Measurements from ENCODE around the gene PTPN2.
"Not testable (repeated sequence)": the region's sequence is repeated elsewhere in the genome, so short reads cannot be mapped to it uniquely, and the experiment has no call there.

Gene PTPN2

GRCh38 chr18:12772111-12772510, 111.9 kb downstream of the PTPN2 start:
- DNase-seq (ENCODE audit: low spot score), result no peak

GRCh38 chr18:12770469-12771219, 113.4 kb downstream of the PTPN2 start:
- no peak for DNase-seq (ENCODE audit: low spot score)

DNA sequence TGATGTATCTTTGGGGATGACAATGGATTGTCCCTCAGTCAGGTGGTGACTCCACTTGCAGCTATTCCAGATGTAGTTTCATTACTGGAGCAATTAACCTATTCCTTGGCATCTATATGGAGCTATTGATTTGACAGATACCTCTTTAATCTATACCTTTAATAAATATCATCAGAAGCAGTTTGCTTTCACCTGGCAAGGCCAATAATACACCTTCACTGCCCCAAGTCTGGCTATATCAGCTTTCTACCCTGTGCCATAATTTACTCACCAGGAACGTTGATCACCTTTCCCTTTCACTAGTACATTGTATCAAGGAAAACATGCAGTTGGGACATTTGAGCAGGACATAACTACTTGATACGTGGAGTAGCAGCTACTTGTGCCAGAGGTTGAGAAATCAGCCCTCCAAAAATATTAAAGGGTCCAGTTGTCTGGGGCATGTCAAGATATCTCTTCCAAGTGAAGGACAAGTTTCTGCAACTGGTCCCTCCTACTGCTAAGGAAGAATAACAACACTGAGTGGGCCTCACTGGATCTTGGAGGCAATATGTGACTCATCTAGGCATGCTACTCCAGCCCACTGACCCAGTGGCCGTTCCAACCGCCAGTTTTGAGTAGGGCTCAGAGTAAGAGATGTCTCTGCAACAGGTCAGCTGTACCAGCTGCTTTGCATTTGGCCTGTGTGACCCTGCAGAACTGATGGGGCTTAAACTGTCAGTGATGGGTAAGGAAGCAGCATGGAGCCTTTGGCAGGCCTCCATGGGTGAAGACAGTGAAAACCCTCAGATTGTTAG, 114.2 kb downstream of the PTPN2 start:
- DNase-seq (ENCODE audit: low spot score), result no peak

DNA sequence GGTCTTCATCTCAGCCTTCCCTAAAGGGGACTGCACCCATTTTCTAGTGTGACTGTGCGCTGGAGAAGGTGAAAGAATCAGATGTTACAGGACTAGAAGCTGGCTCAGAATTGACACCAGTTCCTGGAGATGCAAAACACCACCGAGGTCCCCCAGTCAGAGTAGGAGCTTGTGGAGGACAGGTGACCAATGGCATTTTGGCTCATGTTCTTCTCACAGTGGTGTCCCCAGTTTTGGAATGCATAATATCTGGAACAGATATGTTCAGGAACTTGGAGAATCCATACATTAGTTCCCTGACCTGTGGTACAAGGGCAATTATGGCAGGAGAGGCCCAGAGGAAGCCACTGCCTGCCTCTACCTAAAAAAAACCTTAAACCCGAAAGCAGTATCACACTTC, 114.9 kb downstream of the PTPN2 start:
- no peak for DNase-seq (ENCODE audit: low spot score)

- DNase-seq (ENCODE audit: low spot score), result peak; percentile 31
These were observed 115.4 kb downstream of the PTPN2 start for GRCh38 chr18:12768625-12769024.

DNA sequence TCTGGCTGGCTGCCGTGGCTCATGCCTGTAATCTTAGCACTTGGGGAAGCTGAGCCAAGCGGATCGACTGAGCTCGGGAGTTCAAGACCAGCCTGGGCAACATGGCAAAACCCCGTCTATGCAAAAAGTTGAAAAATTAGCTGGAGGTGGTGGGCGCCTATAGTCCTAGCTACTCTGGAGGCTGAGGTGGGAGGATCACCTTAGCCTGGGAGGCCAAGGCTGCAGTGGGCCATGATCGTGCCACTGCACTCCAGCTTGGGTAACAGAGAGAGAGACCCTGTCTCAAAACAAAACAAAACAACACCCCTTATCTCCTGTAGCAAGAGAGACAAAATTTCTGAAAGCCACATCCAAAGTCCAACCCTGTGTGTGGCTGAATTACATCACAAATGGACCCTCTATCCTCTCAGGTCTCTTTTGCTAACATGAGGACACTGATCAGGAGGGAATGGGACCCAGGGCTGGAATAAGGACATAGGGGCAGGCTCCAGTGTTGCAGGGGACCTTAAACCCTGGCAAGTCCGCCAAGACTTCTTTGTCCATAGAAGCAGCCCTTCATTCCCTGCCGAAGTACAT, 116.4 kb downstream of the PTPN2 start:
- DNase-seq (ENCODE audit: low spot score), result no peak

DNA sequence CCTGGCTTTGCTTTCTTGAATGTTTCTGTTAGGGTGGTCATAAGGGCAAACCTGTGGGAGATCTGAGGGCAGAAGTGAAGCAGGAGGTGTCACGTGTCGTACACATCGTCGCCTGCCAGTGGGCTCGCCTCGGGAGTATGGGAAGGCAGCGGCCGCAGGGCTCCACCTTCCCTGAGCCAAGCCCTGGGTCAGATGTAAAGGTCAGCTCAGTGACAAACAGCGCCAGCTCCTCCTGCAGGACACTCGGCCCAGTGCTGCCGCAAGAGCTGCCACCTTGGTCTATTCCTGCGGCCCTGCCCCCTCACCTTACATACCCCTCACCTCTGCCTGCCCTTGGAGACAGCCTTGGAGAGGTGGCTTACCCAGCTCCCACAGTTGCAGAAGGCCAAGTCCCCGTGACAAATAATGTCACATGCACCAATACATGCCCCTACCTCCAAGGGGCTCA, 117.0 kb downstream of the PTPN2 start:
- peak; percentile 25 for DNase-seq (ENCODE audit: low spot score)

GRCh38 chr18:12765586-12765985, 118.5 kb downstream of the PTPN2 start:
- no peak for DNase-seq (ENCODE audit: low spot score)

GRCh38 chr18:12765126-12765525, 118.9 kb downstream of the PTPN2 start:
- no peak for DNase-seq (ENCODE audit: low spot score)

GRCh38 chr18:12758566-12758965, 125.5 kb downstream of the PTPN2 start:
- DNase-seq (ENCODE audit: low spot score), result not testable (repeated sequence)

DNA sequence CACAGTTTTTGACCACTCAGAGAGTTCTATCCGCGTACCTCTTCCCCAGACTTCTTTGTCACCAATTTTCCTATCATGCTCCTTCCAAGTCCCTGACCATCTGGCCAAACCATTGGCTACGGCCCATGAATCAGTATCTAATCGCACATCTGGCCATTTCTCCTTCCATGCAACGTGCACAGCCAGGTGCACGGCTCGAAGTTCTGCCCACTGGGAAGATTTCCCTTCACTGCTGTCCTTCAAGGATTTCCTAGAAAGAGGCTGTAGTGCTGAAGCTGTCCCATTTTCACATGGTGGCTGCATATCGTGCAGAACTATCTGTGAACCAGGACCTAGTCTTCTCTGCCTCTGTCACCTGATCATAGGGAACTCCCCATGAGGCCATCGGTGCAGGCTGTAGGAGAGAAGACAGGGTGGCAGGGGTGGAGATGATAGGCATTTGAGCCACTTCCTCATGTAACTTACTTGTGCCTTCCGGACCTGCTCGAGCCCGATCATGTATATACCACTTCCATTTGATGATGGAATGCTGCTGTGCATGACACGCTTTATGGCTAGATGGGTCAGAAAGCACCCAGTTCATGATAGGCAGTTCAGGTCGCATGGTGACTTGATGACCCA, 127.3 kb downstream of the PTPN2 start:
- DNase-seq (ENCODE audit: low spot score), result not testable (repeated sequence)

DNA sequence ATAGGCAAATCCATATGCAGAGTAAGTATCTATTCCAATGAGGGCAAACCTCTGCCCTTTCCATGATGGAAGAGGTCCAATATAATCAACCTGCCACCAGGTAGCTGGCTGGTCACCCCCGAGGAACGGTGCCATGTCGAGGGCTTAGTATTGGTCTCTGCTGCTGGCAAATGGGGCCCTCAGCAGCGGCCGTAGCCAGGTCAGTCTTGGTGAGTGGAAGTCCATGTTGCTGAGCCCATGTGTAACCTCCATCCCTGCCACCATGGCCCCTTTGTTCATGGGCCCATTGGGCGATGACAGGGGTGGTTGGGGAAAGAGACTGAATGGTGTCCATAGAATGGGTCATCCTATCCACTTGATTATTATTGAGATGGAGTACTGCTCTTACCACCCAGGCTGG, 128.4 kb downstream of the PTPN2 start:
- DNase-seq (ENCODE audit: low spot score), result not testable (repeated sequence)

- no peak for DNase-seq (ENCODE audit: low spot score)
These were observed 129.5 kb downstream of the PTPN2 start for GRCh38 chr18:12754511-12754910.

DNA sequence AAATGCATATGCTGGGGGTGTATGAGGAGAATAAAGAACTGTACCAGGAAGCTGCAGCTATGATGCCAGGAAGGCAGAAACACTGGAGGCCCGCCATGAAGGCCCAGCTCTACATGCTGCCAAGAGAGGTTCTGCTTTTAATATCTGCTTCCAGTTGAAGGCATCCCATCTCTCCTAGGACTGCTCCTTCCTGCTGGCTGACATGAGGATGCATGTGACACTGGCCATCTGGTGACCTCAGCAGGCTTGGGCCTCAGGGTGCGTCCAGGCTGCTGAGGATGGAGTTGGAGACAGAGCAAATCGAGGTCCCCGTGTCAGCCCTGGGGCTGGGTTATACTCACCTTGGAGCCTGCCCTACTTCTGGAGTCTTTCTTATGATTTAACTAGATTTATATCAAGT, 132.1 kb downstream of the PTPN2 start:
- DNase-seq (ENCODE audit: low spot score), result no peak

DNA sequence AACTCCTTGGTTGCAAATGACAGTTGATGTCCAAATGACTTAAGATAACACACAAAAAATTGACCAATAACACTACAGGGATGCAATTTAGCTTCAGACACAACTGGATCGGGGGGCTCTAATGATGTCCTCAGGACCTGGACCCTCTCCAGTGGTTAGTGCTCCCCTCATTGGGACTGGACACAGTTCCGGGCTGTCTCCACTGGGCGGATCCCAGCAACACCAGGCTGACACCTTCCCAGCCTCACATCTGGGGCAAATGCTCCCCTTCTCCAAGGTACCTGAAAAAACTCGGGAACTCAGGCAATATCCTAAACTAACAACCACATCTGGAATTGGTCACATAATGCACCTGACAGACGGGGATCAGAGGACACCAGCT, 132.5 kb downstream of the PTPN2 start:
- no peak for DNase-seq (ENCODE audit: low spot score)

GRCh38 chr18:12750715-12751502, 133.1 kb downstream of the PTPN2 start:
- DNase-seq (ENCODE audit: low spot score), result no peak

DNA sequence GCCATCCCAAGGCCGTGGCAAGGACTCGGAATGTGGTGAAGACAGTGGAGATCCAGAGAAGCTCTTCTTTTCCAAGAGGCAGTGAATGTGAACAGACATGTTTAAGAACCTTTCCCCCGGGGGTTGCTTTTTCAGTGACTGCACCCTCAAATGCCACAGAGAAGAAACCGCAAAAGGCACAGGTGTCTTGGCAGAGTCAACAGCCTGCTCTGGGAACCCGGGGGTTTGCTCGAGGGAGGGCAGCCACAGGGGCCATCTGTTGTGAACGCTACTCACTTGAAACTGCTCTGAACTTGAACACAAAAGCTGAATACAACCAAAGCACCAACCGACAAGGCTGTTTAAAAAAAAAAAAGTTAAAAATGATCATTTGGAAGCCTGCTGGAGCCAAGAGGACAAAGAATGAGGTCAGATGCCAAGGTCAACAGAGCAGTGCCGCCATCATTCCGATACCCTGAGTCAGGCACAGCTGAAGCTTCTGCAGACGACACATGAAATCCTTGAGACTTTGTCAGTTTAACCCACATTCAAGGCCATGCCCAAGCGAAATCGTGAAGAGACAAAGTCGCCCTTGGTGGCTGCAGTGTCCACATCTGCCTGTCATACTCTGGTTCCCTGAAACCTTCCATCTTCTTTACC, 133.8 kb downstream of the PTPN2 start:
- no peak for DNase-seq (ENCODE audit: low spot score)

DNA sequence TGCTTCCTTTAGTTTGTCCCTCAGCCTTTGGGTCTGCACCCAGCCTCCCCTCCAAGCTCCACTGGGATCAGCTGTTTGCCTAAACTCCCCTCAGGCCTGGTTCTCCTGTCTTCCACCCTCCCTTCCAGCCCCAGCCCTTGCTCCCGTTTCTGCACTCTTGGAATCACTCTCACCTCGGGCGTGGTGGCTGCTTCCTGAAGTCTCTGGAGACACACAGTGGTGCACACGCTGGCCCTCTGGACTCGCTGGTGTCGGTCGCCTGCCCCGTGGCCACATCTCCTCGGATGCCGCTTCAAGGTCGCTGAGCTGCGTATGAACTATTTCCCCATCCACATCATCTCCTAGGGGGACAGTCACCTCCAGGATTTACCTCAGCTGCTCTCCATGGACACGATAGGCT, 134.9 kb downstream of the PTPN2 start:
- DNase-seq (ENCODE audit: low spot score), result no peak

GRCh38 chr18:12748671-12749070, 135.4 kb downstream of the PTPN2 start:
- DNase-seq (ENCODE audit: low spot score), result no peak

DNA sequence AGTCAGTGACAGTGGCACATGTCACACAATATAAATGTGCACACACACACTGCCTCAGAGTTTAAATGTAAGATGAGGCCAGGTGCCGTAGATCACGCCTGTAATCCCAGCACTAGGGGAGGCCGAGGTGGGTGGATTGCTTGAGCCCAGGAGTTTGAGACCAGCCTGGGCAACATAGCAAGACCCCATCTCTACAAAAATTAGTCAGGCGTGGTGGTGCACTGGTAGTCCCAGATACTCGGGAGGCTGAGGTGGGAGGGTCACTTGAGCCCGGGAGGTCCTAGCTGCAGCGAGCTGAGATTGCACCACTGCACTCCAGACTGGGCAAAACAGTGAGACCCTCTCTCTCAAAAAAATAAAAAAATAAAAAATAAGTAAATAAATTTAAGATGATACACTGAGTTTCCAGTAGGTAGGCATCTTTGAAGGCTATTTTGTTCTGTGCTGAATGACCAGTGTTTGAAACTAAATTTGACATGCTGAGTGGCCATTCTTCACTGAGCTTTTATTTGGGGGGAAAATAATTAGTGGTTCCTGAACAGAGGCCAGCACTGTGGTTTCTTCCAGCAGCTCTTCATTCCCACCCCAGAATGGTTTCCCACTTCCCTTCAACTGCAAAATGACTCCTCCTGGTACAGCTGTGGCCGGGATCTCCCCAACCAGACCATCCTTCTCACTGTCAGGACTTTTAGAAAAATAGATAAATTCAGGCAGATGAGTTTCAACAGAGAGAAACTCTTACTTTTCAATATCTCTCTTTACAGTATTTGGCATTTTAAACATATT, 136.3 kb downstream of the PTPN2 start:
- no peak for DNase-seq (ENCODE audit: low spot score)
